GM12874 (cell line): ENCODE data around the gene ATP12A.
A peak's percentile ranks its signal among the peaks of the same experiment; 100 is the strongest.

Experiments used
- TF ChIP-seq, protein P1 (sequence below): IDR thresholded peaks from 2 replicates; pipeline ENCODE4 v1.5.1; 2011; ENCODE audit warnings: low read depth, mild to moderate bottlenecking, control low read depth, low read length, moderate library complexity; ENCODE audit not compliant: insufficient read depth

ATP12A gene

DNA sequence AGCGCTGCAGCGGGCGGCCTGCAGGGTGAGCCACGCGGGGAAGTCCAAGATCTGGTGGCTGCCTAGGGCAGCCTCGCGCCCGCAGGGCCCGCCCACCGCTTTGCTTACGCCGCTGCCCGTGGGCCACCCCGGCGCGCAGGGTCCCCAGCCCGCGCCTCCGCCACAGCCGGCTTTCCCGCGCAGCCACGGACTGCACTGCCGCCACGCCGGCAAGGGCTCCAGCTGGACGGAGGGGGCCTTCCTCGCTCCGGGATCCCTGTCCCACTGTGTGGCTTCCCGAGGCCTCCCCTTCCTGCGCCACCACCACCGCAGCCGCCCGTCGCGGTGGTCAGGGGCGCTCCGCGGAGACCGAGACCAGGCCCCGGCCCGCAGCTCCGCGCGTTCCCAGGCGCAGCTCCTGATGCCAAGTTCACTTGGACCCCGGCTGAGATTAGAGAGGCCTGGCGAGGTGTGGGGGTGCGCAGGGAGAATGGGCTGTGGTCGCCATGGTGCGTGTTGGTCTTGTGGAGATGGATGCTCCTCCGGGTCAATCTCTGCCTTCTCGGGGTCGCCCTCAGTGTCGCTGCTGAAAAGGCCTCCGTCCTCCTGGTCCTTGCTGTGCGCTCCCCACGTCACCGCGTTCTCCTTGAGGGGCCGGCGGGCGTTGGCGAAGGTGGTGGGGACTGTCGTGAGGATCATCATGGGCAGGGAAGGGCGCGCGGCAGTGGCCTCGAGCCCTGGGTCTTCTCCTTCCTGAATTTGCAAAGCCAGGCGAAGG, 65.8 kb downstream of the ATP12A start:
- TF ChIP-seq, protein P1, sequence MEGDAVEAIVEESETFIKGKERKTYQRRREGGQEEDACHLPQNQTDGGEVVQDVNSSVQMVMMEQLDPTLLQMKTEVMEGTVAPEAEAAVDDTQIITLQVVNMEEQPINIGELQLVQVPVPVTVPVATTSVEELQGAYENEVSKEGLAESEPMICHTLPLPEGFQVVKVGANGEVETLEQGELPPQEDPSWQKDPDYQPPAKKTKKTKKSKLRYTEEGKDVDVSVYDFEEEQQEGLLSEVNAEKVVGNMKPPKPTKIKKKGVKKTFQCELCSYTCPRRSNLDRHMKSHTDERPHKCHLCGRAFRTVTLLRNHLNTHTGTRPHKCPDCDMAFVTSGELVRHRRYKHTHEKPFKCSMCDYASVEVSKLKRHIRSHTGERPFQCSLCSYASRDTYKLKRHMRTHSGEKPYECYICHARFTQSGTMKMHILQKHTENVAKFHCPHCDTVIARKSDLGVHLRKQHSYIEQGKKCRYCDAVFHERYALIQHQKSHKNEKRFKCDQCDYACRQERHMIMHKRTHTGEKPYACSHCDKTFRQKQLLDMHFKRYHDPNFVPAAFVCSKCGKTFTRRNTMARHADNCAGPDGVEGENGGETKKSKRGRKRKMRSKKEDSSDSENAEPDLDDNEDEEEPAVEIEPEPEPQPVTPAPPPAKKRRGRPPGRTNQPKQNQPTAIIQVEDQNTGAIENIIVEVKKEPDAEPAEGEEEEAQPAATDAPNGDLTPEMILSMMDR, result no peak

DNA sequence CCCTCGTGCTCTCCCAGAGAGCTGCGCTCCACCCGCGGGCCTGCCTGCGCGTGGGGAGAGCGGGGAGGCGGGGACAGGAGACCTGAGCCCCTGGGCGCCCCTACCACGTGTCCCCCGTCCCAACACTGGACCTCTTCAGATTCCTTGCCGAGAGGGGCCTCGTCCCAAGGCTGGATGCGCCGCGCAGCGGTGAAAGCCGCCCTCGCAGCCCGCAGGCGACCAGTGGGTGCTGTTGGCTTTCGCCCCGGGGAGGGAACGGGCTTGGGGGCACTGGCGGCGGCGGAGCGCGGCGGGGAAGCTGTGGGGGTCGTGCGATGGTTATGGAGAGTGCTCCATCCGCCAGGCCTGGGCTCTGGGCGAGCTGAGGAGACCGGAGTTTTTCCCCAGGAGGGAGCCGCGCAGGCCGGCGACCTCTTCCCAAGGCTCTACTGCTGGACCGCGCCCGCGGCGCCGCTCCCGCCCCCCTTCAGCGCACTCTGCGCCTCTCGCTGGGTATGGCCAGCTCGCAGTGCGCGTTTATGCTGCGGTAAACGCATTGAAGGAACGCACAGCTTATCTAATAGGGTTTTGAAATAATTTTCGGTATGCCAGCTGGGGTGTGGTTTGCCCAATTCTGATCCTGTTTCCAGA, 66.5 kb downstream of the ATP12A start:
- TF ChIP-seq, protein P1, result peak; percentile 51

DNA sequence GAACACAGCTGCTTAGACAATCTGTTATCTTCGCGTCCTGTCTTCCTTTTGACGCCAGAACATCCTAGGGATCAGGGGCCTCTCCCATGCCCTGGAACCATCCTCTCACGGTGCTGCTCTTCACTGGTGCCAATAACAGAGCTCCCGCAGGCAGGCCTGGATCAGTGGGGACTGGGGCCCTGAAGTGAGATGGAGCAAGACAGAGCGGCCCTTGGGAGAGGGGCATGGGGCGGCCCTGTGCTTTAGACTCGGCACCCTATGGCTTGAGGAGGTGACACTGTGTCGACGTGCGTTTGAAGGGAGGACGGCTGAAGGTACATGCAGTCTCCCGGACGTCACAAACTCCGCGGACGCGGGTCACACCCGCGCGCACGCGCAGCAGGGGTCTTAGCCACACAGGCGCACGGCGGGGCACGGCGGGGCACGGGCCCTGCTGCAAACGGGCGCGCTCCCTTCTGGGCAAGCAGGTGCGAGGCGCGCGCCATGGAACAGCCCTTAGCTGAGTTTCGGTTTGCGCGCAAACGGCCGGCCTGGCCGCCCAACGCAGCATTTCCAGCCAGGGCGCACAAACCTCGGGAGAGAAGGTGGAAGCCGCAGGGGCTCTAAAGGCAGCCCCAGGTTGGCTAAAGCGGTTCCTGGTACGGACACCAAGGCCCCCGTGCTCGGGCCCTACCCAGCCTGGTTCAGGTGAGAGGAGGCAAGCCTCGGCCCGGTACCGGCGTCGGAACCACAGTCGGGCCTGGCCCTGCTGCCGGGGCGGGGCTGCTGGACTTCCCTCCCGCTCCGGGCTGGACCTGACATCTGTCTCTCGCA, 67.2 kb downstream of the ATP12A start:
- TF ChIP-seq, protein P1, result no peak

DNA sequence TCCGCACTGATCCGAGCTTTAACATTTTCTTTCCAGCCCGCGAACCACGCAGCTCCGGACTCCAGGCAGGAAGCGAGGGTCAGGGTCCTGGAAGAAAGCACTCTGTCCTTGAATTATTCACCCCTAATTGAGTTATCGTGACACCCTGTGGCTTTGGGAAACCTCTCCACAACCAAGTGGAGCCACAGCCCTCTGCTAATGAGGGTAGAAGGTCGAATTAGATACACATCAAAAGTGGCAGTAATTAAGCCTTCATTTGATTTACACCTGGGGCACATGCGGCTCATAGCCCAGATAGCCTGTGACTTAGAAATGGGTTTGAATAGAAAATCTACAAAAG, 67.8 kb downstream of the ATP12A start:
- TF ChIP-seq, protein P1, result no peak

DNA sequence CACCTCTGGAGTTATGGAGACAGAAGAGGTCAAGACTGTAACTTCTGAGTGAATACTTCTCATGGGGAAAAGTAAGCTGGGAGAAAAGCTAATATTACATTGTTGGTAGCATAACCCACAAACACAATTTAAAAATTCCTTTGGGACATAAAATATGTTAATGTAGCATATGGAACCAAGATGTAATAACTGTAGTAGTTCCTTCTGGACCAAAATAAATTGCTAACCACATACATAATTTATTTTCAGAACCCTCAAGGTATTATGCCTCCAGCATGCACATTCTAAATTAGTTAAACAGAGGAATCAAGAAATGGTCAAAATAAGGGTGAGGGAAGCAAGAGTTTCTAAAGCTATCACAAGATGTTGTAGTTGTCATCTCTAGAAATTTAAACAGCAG, 79.0 kb downstream of the ATP12A start:
- TF ChIP-seq, protein P1, result no peak
